Sigmoid colon (tissue), 4 donors: Measurements from ENCODE around the gene CXCL8.

Source experiments
- EP300 ChIP-seq, 4 donors: sonication (generic); formaldehyde crosslinking; IDR thresholded peaks; one replicate each; pipeline ENCODE4 v1.6.1; 2017; ENCODE audit warnings: antibody characterized with exemption in 4 of 4
- POLR2A ChIP-seq, 2 donors: fragments of 450-650 bp; IDR thresholded peaks; one replicate each; pipeline ENCODE4 v1.6.1; 2016; ENCODE audit warnings: antibody characterized with exemption in 2 of 2, mild to moderate bottlenecking in 2 of 2, moderate library complexity in 2 of 2
- TF ChIP-seq, protein P1 (sequence below), 4 experiments: fragments of 450-650 bp in 3 of 4; fragments of 200-600 bp in 1 of 4; IDR thresholded peaks; one replicate each; pipeline ENCODE4 v1.5.1; 2016 to 2019; ENCODE audit warnings: antibody characterized with exemption in 4 of 4, mild to moderate bottlenecking in 3 of 4, moderate library complexity in 2 of 4

DNA sequence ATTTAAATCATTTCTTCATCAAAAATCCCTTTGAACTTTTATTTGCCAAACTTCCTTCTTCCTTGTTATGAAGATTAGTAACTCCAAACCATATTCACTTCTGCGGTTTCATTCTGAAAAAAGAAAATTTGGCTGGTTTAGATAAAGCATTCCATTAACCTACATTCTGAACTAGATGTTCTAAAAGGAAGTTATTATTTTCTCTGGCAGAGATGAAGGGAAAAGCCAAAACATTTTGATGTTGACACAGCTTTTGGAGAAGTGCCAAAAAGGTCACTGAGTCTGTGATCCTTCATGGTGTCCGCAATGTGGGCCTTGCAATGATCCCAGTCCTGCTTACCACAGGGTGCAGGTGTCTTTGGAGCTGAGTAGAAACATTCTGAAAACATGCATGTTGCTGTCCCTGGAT lies 36.0 kb downstream of the CXCL8 start:
- TF ChIP-seq, protein P1, sequence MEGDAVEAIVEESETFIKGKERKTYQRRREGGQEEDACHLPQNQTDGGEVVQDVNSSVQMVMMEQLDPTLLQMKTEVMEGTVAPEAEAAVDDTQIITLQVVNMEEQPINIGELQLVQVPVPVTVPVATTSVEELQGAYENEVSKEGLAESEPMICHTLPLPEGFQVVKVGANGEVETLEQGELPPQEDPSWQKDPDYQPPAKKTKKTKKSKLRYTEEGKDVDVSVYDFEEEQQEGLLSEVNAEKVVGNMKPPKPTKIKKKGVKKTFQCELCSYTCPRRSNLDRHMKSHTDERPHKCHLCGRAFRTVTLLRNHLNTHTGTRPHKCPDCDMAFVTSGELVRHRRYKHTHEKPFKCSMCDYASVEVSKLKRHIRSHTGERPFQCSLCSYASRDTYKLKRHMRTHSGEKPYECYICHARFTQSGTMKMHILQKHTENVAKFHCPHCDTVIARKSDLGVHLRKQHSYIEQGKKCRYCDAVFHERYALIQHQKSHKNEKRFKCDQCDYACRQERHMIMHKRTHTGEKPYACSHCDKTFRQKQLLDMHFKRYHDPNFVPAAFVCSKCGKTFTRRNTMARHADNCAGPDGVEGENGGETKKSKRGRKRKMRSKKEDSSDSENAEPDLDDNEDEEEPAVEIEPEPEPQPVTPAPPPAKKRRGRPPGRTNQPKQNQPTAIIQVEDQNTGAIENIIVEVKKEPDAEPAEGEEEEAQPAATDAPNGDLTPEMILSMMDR (IDR thresholded peaks at IDR 0.05): no peak
- TF ChIP-seq POLR2A (IDR thresholded peaks at IDR 0.05): no peak
- no peak for TF ChIP-seq EP300 (IDR thresholded peaks at IDR 0.05)
